NCI-H2081 treated with DMSO at 0.1 percent for 48 hours (cell line): ENCODE results near the gene ALOX5.
"Not testable (repeated sequence)": the region's sequence is repeated elsewhere in the genome, so short reads cannot be mapped to it uniquely, and the experiment has no call there.

Experiments
- DNase-seq: peaks from one replicate; lab custom pipeline; 2025; lab: John Stamatoyannopoulos, UW

Gene ALOX5

GRCh38 chr10:45404770-45405120 lies 30.7 kb downstream of the ALOX5 start:
- no peak for DNase-seq

- no peak for DNase-seq
These were observed 33.5 kb downstream of the ALOX5 start for GRCh38 chr10:45407542-45407941.

GRCh38 chr10:45408421-45409319 lies 34.7 kb downstream of the ALOX5 start:
- DNase-seq, result no peak

- DNase-seq, result not testable (repeated sequence)
These were observed 35.3 kb downstream of the ALOX5 start for GRCh38 chr10:45409347-45409746.

- no peak for DNase-seq
These were observed 35.8 kb downstream of the ALOX5 start for GRCh38 chr10:45409782-45410181.

- no peak for DNase-seq
These were observed 36.4 kb downstream of the ALOX5 start for GRCh38 chr10:45410489-45410806.

- DNase-seq, result no peak
These were observed 37.0 kb downstream of the ALOX5 start for GRCh38 chr10:45410807-45411606.

- no peak for DNase-seq
These were observed 37.6 kb downstream of the ALOX5 start for GRCh38 chr10:45411607-45411940.

- not testable (repeated sequence) for DNase-seq
These were observed 41.0 kb downstream of the ALOX5 start for GRCh38 chr10:45415062-45415461.

- DNase-seq, result no peak
These were observed 42.6 kb downstream of the ALOX5 start for GRCh38 chr10:45416603-45417002.

GRCh38 chr10:45417746-45418145 lies 43.7 kb downstream of the ALOX5 start:
- DNase-seq, result no peak

- no peak for DNase-seq
These were observed 44.4 kb downstream of the ALOX5 start for GRCh38 chr10:45418417-45418848.

GRCh38 chr10:45418849-45419675 lies 45.0 kb downstream of the ALOX5 start:
- no peak for DNase-seq

- no peak for DNase-seq
These were observed 45.6 kb downstream of the ALOX5 start for GRCh38 chr10:45419676-45420025.

GRCh38 chr10:45420453-45421192 lies 46.6 kb downstream of the ALOX5 start:
- DNase-seq, result peak; percentile 18

- no peak for DNase-seq
These were observed 47.4 kb downstream of the ALOX5 start for GRCh38 chr10:45421221-45422097.

- no peak for DNase-seq
These were observed 48.3 kb downstream of the ALOX5 start for GRCh38 chr10:45422207-45422865.

GRCh38 chr10:45422866-45423659 lies 49.0 kb downstream of the ALOX5 start:
- DNase-seq, result no peak

- no peak for DNase-seq
These were observed 50.0 kb downstream of the ALOX5 start for GRCh38 chr10:45423976-45424499.
